Ecto neural progenitor cell (in vitro differentiated cells): Measurements from ENCODE around the gene NOC3L.
"Not testable (repeated sequence)": the region's sequence is repeated elsewhere in the genome, so short reads cannot be mapped to it uniquely, and the experiment has no call there.

Experiments
- DNase-seq: peaks from one replicate; pipeline ENCODE4 v3.0.0-alpha.2; 2018; ENCODE audit warnings: low spot score

The NOC3L gene

DNA sequence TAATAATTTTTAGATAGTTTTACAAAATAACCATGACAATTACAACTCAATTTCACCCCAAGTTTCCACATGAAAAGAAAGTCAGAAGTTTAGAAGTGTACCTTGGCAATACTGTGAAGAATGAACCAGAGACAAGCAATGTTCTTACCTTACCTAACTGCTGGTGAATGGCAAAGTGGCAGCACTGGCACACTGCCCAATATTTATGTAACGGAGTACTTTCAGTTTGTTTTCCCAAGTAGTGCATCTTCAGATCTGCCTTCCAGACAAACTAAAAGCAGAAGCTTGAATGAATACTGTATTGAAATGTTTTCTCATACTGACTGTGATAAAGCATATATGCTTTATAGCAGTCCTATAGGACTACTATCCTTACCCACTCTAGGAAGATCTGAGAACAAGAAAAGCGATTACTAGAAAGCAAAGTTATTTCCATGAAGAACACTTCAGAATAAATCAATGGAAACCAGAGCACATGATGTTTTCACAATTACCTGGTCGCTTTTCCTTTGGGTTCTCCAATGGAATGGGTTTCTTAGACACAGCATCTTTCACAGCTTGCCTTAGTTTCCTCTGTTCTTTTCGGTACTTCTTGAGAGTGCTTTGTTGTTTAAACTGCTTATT lies 1.5 kb downstream of the NOC3L start:
- no peak for DNase-seq

DNA sequence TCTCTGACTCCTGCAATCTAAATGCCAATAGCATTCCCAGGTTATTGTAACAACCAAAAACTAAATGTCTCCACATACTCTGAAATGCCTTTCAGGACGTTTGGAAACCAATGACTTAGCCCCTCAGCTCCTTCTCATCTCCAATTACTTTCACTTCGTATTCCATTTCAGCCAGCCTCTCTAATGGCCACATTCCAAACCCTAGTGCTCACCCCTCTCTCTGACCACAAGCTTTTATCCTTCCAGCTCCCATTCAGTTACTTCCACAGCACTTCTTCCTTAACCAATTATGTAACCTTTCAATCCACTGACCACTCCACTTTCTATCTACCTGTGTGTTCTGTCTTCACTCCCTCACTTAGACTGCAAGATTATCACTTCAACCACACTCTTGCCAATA lies 4.3 kb downstream of the NOC3L start:
- no peak for DNase-seq

DNA sequence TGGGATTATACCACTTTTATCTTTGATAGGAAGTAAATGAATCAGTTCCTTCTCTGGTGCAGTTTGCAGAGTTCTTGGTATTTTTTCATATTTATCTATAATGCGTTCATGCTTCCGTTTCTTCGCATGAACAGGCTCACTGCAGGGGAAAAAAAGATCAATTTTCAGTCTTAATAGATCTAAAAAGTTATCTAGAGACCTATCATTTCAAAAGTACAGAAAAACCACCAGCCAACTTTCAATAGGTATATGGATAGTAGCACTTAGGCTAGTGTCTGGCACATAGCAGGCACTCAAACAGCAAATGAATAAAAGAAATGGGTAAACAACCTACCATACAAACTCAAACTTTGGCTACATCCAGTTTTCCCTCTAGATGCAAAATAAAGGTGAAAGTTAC lies 5.5 kb downstream of the NOC3L start:
- DNase-seq: no peak

DNA sequence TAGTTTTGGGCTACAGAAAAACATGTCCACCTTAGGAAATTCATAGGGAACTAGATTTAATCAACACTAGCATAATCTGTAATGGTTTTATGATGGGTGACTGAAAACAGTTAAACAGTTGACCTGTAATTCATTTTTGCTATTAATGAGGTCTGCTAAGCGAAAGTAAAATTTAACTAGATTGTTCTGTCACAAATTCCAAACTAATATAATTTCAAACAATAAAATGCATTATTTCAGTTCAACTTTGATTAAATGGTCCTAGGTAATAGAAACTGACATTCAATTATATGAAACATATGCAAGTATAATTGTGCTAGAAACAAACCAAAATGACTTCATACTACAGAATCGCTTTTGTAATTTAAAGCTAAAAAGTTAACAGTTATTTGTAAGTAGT lies 6.9 kb downstream of the NOC3L start:
- DNase-seq: no peak

DNA sequence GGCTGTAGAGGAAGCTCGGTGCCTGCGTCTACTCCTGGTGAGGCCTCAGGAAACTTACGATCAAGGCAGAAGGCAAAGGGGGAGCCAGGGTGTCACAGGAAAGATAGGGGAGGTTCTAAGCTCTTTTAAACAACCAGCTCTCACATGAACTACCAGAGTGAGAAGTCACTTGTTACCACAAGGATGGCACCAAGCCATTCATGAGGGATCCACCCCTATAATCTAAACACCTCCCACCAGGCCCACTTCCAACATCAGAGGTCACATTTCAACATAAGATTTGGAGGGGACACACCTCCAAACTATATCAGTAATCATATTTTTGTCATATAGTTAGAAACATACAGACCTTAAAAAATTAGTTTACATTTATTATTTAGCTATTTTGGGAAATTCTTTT lies 9.4 kb downstream of the NOC3L start:
- DNase-seq: no peak

DNA sequence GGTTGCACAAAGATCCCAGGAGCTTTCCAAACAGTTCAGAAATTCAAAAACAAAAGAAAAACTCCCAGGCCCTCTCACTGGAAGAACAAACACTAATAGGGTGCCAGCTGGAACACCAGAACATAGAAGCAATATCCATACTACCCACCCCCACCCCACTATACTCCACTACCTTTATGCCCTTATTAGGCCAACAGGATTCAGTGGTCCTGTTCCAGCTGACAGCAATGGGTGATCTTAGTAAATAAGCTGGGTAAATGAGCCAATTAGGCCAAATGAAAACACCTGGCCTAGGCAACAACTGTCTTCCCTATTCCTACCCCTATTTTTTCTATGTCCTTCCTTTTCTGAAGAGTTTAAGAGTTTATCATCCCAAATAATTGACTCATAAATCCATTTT lies 11.7 kb downstream of the NOC3L start:
- DNase-seq: no peak

DNA sequence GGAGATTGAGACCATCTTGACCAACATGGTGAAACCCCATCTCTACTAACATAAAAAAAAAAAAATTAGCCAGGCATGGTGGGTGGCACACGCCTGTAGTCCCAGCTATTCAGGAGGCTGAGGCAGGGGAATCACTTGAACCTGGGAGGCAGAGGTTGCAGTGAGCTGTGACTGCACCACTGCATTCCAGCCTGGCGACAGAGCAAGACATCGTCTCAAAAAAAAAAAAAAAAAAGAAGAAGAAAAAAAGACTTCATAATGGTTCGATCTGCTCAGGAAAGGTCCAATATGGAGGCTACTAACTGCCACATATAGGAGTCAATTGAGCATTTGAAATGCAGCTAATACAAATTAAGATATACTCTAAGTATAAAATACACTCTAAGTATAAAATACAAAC lies 12.2 kb downstream of the NOC3L start:
- DNase-seq: not testable (repeated sequence)

DNA sequence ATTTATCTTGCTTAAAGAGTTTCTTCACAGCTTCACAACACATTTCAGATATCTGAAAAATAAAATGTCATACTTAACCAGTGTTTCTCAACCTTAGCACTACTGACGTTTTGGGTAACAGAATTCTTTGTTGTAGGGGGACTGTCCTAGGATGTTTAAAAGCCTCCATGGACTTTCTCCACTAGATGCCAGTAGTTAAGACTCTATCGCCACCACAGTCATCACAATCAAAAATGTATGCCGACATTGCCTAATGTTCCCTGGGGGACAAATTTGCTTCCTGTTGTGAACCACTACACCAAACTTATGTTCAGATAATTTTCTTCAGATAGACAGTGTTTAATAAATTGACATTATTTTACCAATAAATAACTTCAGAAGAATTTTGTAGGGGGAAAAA lies 13.4 kb downstream of the NOC3L start:
- no peak for DNase-seq

DNA sequence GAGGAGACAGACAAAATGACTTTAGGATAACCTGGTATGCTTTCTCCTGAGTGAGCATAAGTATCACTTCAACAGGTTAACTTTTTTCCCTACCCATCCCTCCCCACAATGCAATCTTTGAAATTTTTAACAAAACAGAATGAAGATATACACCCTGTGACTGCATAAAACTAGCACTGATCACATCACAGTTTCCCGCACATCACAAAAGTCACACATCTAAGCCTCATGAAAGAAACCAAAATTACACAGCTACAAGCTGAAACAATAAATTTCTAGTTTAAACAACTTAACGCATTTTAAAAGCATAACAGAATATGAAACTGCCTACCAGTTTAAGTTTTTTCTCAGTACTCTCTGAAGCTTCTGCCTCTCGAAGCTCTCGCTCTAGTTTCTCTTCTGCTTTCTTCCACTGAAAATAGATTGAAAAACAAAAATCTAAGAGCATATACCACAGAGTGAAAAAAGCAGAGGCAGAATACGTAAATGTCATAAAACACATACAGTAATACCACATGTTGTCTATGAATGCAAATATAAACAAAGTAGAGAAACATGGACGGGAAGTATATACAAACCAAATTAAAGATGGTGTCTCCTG lies 18.1 kb downstream of the NOC3L start:
- no peak for DNase-seq

DNA sequence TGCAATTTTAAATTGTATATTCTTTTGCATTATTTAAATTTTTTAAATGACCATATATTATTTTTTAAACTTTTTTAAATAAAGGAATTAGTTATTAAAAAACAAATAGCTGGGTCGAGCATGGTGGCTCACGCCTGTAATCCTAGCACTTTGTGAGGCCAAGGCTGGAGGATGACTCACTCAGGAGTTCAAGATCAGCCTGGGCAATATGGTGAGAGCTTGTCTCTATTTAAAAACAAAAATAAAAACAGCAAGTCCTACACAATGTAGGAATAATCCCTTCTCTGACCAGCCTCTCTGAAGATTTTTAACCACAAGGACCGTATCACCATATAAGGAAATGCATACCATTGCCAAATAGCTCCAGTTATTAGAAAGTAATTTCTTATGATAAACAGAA lies 19.6 kb downstream of the NOC3L start:
- no peak for DNase-seq

DNA sequence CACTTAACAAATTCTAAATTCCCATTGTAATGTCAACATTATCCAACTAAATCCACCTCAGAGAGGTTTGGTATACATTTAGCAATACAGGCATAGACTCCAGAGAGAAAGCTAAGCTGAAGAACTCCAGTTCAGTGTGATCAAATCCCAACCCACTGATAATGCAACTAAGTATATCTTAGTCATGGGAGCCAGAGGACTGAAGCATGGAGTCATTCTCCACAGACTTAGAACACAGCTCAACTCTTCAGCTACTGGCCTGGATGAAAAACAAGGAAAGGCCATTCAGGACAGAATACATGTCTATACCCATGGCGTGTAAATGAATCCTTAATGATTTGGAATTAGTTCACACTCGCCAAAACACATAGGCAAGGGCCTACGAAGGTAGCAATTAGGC lies 27.9 kb downstream of the NOC3L start:
- no peak for DNase-seq

DNA sequence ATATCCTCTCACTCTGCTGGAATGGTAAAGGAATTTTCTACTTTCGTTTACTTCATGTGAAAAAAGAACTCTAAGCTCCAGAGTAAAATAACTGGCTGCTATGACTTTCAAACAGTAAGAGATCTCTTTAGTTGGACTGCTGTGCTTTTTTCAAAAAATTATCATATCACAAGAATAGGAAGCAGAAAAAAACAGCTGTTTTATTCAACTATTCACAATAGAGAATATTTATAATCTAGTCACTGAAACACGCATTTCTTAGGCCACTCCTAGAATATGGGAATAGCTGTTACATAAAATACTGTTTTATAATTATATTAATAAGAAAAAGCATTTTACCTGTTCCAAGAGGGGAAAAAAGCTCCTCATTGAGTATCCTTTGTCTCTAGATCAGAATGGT lies 29.7 kb downstream of the NOC3L start:
- DNase-seq: no peak

DNA sequence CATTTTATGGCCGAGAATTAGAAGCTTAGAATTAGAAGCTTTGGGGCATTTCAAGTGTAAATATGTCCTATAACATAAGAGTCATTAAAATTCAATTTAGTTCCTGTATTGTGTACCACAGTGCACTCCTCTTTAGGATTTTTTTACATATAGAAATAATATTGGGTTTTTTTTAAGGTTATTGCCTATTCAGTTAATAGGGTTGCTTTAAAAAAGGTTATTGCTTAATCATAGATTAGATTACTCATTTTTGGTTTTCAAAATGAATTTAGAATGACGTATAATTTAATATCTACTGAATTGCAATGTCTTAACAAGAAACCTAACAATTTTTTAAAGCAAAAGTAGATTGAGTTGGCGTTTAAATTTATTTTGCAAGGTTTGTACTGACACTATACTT lies 34.1 kb downstream of the NOC3L start:
- DNase-seq: no peak

DNA sequence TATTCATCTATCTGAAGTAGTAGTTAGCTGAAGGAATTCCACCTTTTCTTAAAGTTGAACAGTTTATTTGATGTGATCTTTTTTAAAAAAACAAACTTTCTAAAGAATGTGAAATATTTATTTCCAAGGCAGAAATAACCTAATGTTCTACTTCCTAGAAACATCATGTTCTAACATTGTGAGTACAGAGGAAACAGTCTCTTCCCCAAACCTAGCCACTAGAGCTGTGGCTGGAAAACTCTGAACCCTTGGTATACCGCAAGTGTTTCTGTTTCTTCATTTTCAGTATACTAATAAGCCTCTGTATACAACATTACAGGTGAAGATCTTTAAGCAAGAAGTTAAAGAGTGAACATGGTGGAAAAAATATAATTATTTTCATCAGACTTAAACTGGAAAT lies 35.1 kb downstream of the NOC3L start:
- no peak for DNase-seq

DNA sequence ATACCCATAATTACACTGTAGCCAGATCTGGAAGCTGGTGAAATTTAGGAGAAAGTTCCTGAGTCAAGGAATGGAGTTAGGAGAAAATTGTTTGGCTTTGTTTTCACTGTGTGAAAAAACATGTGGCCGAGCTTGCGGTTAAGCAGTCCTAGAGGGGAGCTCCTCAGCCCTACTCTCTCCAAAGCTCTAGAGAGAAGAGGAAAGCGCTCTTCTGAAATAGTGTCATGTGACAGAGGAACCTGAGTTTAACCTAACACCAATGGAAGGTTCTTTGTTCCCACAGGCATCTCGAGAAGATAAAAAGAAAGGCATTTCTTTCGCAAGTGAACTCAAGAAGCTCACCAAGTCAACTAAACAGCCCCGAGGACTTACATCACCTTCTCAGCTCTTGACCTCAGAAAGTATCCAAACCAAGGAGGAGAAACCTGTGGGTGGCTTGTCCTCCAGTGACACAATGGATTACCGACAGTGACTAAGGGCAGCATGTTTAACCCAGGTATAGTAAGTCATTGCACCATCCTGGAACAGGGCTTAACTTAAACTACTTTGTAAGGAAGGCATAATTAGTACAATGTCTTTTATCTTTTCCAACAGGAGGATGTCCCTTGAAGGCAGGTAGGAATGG lies 38.0 kb downstream of the NOC3L start:
- DNase-seq: no peak

DNA sequence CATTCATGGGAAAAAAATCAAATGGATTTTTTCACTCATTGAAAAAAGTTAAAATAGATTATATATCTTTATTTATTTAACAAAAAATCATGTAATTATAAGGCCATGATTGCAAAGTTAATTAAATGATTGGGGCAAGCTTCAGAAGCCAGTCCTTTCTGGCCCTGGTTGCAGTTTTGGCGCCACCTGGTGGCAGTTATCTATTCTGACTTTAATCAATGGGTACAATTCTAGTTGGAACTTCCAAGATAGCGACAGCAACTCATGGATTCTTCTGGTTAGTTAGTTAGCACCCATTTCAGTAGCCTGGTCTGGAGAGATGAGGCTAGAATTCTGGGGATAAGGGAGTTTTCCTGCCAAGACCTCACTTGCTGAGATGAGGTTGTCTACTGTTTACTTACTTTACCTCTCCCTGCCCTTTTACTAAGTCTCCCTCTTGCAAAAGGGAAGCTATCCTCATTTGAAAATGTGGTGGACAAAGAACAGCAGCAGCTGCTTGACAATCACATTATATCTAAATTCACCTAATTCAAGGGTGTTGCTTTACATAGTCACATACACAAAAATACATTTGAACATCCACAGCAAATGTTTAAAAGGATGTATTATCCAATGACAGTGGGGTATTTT lies 42.3 kb downstream of the NOC3L start:
- peak; percentile 76 for DNase-seq

DNA sequence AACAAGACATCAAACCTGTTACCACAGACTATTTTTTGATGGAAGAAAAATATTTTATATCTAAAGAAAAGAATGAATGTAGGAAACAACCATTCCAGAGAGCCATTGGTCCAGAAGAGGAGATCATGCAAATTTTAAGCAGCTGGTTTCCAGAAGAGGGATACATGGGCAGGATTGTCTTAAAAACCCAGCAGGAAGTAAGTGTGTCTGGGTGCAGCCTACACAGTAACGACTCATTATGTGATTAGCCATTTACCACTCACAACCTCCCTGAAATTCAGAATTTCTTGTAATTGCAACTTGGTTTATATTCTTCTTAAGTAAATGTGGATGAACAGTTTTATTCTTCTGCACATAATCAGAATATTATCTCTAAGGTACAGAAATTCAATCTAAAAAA lies 46.2 kb downstream of the NOC3L start:
- DNase-seq: no peak

DNA sequence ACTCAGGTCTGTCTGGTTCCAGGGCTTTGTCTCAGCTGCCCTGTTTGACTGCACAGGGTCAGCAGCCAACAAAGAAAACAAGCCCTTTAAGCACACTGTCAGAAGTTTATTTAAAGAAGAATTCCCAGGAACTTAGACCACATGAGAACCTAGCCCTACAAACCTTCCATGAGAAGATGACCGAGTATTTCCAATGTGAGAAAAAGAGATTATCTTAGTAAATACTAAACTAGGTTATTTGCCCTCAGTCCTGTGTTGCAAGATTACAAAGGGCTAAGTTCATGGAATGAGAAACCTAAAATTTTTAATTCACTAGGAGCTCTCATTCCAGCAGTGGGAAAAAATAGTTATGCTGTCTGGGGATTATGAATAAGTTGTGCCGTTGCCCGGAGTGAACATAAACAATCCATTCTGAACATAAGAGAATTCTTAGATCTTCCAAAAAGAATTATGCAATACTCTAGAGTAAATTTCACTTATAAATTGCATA lies 46.7 kb downstream of the NOC3L start:
- no peak for DNase-seq

DNA sequence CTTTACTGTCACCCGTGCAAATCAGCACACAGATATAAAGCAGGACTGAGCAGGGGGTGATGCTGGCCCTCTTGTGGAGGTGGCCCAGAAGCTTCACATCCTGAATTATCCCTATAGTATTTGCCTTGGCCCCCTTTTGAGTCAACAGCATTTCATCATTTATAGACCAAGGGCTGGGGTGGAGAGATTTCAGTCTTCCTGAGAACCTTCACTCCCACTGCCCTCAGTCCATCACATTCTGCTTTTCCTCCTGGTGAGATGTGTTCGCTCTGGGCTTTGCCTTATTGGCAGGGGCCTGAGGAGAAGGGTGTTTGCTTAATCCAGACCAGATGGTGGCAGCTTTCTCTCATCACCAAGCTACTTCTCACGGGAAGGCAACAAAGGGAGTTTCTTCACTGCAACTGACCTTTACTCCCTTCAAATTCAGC lies 47.7 kb downstream of the NOC3L start:
- DNase-seq: peak; percentile 46

DNA sequence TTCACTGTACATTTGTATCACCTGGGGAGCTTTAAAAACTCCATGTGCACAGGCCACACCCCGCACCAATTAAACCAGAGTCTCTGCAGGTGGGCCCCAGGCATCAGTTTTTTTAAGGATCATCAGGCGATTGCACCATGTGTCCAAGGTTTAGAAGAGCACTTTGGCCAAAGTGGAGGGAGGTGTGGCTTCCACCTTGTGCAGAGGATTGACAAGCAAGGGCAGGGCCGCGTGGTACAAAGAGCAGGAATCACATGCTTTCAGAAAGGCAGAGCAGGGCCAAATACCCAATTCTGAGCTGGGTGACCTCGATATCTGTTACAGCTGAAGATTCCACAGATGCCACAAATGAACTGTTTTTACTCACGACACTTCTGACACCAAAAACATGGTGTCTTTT lies 52.4 kb downstream of the NOC3L start:
- no peak for DNase-seq

DNA sequence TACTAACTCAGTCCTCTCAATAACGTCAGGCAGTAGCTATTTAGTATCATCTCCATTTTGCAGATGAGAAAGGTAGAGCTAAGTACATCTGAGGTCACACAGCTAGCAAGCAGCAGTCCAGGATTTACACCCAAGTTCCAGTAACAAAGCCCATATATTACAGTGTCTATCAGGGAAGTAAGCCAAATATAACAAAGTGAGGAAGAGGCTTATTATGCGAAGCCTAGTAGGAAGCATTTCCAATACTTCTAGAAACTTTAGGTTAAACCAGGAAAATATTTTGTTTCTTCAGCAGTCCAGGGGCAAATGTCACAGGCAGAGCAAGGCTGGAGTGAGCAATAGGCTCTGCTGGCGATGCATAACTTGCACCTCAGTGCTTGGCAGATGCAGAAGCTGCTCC lies 53.9 kb downstream of the NOC3L start:
- no peak for DNase-seq

DNA sequence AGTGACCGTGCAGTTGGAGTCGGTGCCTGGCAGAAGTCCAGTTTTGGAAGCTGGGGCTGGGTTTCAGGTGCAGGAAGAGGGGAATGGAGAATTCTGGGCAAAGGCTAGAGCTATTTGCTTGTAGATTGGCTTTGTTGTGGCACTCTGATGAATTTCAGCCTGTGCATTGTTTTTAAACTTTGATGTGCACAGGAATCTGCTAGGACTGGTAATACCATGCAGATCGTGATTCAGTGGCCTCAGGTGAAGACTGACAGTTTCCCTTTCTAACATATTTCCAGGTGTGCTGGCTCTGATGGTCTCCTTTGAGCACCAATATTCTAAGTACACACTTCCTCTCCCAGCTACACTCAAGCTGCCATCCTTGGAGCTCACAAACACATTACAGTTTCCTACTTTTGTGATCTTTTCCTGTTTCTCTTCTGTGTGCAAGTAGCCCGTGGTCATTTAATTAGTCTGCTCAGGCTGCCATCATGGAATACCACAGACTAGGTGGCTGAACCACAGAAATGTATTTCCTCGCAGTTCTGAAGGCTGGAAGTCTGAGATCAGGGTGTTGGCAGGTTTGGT lies 55.6 kb downstream of the NOC3L start:
- DNase-seq: no peak

DNA sequence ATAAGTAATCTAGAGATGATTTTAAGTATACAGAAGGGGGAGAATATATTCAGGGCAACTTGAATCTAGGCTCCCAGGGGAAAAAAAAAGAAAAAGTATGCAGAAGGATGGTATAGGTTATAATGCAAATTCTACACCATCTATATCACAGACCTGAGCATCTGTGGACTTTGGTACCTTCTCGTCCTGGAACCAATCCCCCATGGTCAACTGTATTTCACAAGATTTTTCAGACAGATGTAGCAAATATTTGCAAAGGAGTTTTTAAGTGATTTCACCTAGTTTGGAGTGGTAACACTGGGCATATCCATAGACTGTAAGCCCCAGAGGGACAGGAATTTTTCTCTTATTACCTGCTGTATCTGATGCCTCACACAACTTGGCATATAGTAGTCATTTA lies 58.8 kb downstream of the NOC3L start:
- no peak for DNase-seq
